ENCODE measurements around the gene BCAP29. TPM values are rescaled to one million over a fixed set of nuclear protein-coding genes. Genes with fewer than 3 reads are reported as not detected.

Gene BCAP29
- total and polyA plus RNA-seq, 8 donors: 42.8 to 80.3 (median 54.4) TPM

GRCh38 chr7:107564553-107565298 is 15.3 kb upstream of the BCAP29 start:
- no peaks in the 10 kb centered on the region for H3K36me3 ChIP-seq
- H3K4me1 ChIP-seq: peaks cover 0 to 44% of the 10 kb centered on the region in 2 donors
- DNase-seq: no peak
- peak overlapping the region; percentile 86 to 89 for H3K27ac ChIP-seq
- no peaks in the 10 kb centered on the region for H3K27me3 ChIP-seq
- H3K4me3 ChIP-seq: peak overlapping the region; percentile 78 to 96
- no peak for ATAC-seq
- no peak for TF ChIP-seq CTCF (IDR thresholded peaks at IDR 0.05)
- no peaks in the 10 kb centered on the region for H3K9me3 ChIP-seq
- intact Hi-C loops (cut with DNase I): no loop called here

GRCh38 chr7:107570298-107570697 is 9.7 kb upstream of the BCAP29 start:
- H3K36me3 ChIP-seq: peaks cover 0 to 12% of the 10 kb centered on the region in 2 donors
- intact Hi-C loops (cut with DNase I): no loop called here
- DNase-seq (no peak), ATAC-seq (no peak)
- TF ChIP-seq CTCF (IDR thresholded peaks at IDR 0.05): no peak
- no peaks in the 10 kb centered on the region for H3K9me3 ChIP-seq
- H3K27me3 ChIP-seq: no peaks in the 10 kb centered on the region
- H3K27ac ChIP-seq: no peak overlapping the region
- H3K4me1 ChIP-seq: no peaks in the 10 kb centered on the region
- H3K4me3 ChIP-seq: no peak overlapping the region

GRCh38 chr7:107573537-107573936 is 6.5 kb upstream of the BCAP29 start:
- intact Hi-C loops (cut with DNase I): no loop called here
- H3K4me3 ChIP-seq: no peak overlapping the region
- DNase-seq (no peak), ATAC-seq (no peak)
- peaks cover 0 to 1% of the 10 kb centered on the region in 2 donors for H3K4me1 ChIP-seq
- peaks cover 0 to 12% of the 10 kb centered on the region in 2 donors for H3K36me3 ChIP-seq
- H3K27ac ChIP-seq: no peak overlapping the region
- H3K9me3 ChIP-seq: no peaks in the 10 kb centered on the region
- no peaks in the 10 kb centered on the region for H3K27me3 ChIP-seq
- no peak for TF ChIP-seq CTCF (IDR thresholded peaks at IDR 0.05)

GRCh38 chr7:107579554-107579884 is 527 bp upstream of the BCAP29 start:
- H3K4me3 ChIP-seq: peak overlapping the region; percentile 58 to 71
- intact Hi-C loops (cut with DNase I): no loop called here
- H3K27ac ChIP-seq: peak overlapping the region; percentile 94 to 95
- no peaks in the 10 kb centered on the region for H3K27me3 ChIP-seq
- no peaks in the 10 kb centered on the region for H3K9me3 ChIP-seq
- peak; percentile 15 for ATAC-seq
- peaks cover 0 to 42% of the 10 kb centered on the region in 2 donors for H3K4me1 ChIP-seq
- no peak for DNase-seq
- H3K36me3 ChIP-seq: peaks cover 0 to 7% of the 10 kb centered on the region in 2 donors
- no peak for TF ChIP-seq CTCF (IDR thresholded peaks at IDR 0.05)

- Histone ChIP-seq H3K4me3 (peak overlapping the region; percentile 58 to 71), H3K4me1 (peaks cover 0 to 42% of the 10 kb centered on the region in 2 donors), H3K27ac (peak overlapping the region; percentile 94 to 95), H3K27me3 (no peaks in the 10 kb centered on the region), H3K9me3 (no peaks in the 10 kb centered on the region), H3K36me3 (peaks cover 0 to 19% of the 10 kb centered on the region in 2 donors)
- intact Hi-C loops (cut with DNase I): no loop called here
- DNase-seq: no peak
- TF ChIP-seq CTCF (IDR thresholded peaks at IDR 0.05): no peak
- ATAC-seq: no peak
Measured at GRCh38 chr7:107580716-107581383, 804 bp downstream of the BCAP29 start.

All from left lung (tissue), 10 donors.